Progenitor cell of endocrine pancreas (in vitro differentiated cells): ENCODE results near the gene ACOT7. TPM values are rescaled to one million over a fixed set of nuclear protein-coding genes. Genes with fewer than 3 reads are reported as not detected.
"Not testable (repeated sequence)": the region's sequence is repeated elsewhere in the genome, so short reads cannot be mapped to it uniquely, and the experiment has no call there.

Source experiments
- DNase-seq: peaks from one replicate; pipeline ENCODE4 v3.0.0; 2021; ENCODE audit warnings: low spot score; ENCODE audit not compliant: unreplicated experiment
- H3K27ac Mint-ChIP-seq: 2 replicates; pipeline ENCODE4 v1.8.0; 2021; ENCODE audit warnings: mild to moderate bottlenecking, moderate library complexity, mixed read lengths
- H3K27me3 Mint-ChIP-seq: 2 replicates; pipeline ENCODE4 v1.8.0; 2021; ENCODE audit warnings: mixed read lengths
- H3K36me3 Mint-ChIP-seq: 2 replicates; pipeline ENCODE4 v1.8.0; 2022; ENCODE audit warnings: mixed read lengths; ENCODE audit not compliant: insufficient read depth
- H3K4me1 Mint-ChIP-seq: 2 replicates; pipeline ENCODE4 v1.8.0; 2021; ENCODE audit warnings: low read depth, mixed read lengths
- H3K4me3 Mint-ChIP-seq: 2 replicates; pipeline ENCODE4 v1.8.0; 2021; ENCODE audit warnings: low read depth, mild to moderate bottlenecking, moderate library complexity, mixed read lengths
- H3K9me3 Mint-ChIP-seq: 2 replicates; pipeline ENCODE4 v1.8.0; 2021; ENCODE audit warnings: low read depth, mixed read lengths
- total RNA-seq: library from RNA; stranded (reverse); gene quantifications from 2 replicates; pipeline ENCODE4 v1.2.1, GENCODE V29; 2021
- TF ChIP-seq, protein P1 (sequence below): fragments of 200-600 bp; sonication (generic); IDR thresholded peaks from one replicate; pipeline ENCODE4 v1.5.0; 2021; ENCODE audit warnings: antibody characterized with exemption, mild to moderate bottlenecking; ENCODE audit not compliant: unreplicated experiment

Gene ACOT7
- total RNA-seq, 1 donor from 2014 or later: 30.2 TPM

GRCh38 chr1:6380037-6380436 lies 13.5 kb downstream of the ACOT7 start:
- Mint-ChIP-seq H3K27ac (no peak overlapping the region), H3K9me3 (peaks cover 3% of the 10 kb centered on the region), H3K4me3 (no peak overlapping the region), H3K36me3 (peaks cover 4% of the 10 kb centered on the region), H3K4me1 (no peaks in the 10 kb centered on the region), H3K27me3 (no peaks in the 10 kb centered on the region)
- TF ChIP-seq, protein P1, sequence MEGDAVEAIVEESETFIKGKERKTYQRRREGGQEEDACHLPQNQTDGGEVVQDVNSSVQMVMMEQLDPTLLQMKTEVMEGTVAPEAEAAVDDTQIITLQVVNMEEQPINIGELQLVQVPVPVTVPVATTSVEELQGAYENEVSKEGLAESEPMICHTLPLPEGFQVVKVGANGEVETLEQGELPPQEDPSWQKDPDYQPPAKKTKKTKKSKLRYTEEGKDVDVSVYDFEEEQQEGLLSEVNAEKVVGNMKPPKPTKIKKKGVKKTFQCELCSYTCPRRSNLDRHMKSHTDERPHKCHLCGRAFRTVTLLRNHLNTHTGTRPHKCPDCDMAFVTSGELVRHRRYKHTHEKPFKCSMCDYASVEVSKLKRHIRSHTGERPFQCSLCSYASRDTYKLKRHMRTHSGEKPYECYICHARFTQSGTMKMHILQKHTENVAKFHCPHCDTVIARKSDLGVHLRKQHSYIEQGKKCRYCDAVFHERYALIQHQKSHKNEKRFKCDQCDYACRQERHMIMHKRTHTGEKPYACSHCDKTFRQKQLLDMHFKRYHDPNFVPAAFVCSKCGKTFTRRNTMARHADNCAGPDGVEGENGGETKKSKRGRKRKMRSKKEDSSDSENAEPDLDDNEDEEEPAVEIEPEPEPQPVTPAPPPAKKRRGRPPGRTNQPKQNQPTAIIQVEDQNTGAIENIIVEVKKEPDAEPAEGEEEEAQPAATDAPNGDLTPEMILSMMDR: no peak
- DNase-seq: no peak

DNA sequence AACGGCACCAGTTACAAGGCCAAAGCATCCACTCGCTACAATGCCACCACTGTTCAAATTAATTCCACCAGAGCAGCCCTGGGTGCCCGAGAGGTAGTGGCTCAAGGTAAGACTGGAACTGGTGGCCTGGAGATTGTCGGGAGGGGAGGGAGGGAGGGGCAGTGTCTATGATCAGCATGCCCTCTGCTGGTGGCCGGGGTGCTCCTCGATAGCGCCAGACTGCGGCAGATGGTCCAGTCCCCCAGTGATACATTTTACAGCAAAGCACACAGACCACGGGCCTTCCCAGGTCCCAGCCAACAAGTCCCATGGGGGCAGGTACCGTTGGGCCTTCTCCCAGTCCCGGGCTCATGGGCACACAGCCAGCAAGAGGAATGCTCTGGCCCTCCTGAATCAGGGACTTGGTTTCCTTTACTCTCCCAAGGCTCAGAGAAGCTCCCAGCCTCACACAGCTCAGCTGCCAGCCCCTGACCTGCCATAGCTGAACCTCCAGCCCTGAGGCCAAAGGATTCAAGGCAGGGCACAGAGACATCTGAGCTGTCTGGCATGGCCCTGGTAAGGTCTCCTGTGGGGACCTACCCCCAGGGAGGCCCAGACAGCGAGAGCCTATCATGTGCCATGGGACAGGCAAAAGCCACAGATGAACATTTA lies 15.3 kb downstream of the ACOT7 start:
- H3K9me3 Mint-ChIP-seq: peaks cover 3% of the 10 kb centered on the region
- no peak for DNase-seq
- no peaks in the 10 kb centered on the region for H3K4me1 Mint-ChIP-seq
- no peaks in the 10 kb centered on the region for H3K27me3 Mint-ChIP-seq
- peaks cover 4% of the 10 kb centered on the region for H3K36me3 Mint-ChIP-seq
- no peak overlapping the region for H3K4me3 Mint-ChIP-seq
- H3K27ac Mint-ChIP-seq: no peak overlapping the region
- TF ChIP-seq, protein P1: no peak

DNA sequence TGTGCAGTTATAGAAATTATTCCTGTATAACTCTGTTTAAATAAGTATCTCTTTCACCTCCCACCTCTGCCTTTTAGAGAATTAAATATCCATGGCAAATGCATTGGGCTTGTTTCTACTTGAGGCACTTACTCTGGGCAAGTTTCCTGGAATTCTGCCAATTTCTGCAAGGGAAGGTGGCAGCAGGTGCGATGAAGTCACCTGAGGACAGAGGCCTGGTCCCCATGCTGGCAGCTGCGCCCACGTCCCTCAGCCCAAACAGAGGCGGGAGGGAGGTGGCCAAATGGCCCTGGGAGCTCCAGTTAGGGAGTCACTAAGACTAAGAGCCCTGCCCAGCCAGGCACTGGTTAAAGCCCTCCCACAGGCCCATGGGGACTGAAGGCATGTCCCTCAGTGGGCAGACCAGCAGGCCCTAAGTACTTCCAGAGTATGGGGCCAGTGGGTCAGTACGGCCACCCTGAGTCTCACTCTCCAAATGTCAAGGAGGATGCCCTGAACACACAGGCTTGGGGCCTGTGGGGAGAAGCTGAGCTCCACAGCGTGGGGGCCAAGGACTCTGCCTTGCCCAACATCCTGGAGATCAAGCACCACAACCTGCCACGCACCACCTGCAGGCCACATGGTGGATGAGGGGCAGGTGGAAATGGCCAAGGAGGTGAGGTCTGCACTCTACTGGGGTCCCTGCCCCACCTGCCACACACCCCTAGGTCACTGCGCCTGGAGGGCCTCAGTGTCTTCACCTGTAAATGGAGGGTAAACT lies 19.4 kb downstream of the ACOT7 start:
- no peak overlapping the region for H3K4me3 Mint-ChIP-seq
- DNase-seq: no peak
- TF ChIP-seq, protein P1: no peak
- no peaks in the 10 kb centered on the region for H3K4me1 Mint-ChIP-seq
- H3K36me3 Mint-ChIP-seq: peaks cover 1% of the 10 kb centered on the region
- no peak overlapping the region for H3K27ac Mint-ChIP-seq
- H3K9me3 Mint-ChIP-seq: no peaks in the 10 kb centered on the region
- no peaks in the 10 kb centered on the region for H3K27me3 Mint-ChIP-seq

DNA sequence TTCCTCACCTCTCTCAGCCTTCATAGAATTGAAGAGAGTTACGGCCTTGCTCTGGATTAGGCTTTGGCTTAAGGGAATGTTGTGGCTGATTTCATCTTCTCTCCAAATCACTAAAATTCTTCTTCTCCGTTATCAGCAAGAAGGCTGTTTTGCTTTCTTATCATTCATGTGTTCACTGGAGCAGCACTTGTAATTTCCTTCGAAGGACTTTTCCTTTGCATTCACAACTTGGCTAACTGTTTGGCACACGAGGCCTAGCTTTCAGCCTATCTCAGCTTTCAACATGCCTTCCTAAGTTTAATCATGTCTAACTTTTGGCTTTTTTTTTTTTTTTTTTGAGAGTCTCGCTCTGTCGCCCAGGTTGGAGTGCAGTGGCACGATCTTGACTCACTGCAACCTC lies 21.3 kb downstream of the ACOT7 start:
- not testable (repeated sequence) for H3K9me3 Mint-ChIP-seq, H3K36me3 Mint-ChIP-seq, H3K27ac Mint-ChIP-seq, H3K4me3 Mint-ChIP-seq, DNase-seq, H3K4me1 Mint-ChIP-seq, H3K27me3 Mint-ChIP-seq

GRCh38 chr1:6370006-6370405 lies 23.6 kb downstream of the ACOT7 start:
- Mint-ChIP-seq H3K4me1 (no peaks in the 10 kb centered on the region), H3K27me3 (no peaks in the 10 kb centered on the region), H3K36me3 (peaks cover 1% of the 10 kb centered on the region), H3K9me3 (no peaks in the 10 kb centered on the region), H3K4me3 (no peak overlapping the region), H3K27ac (no peak overlapping the region)
- TF ChIP-seq, protein P1: no peak
- DNase-seq: no peak
